ENCODE data around the gene AP2B1. TPM values are rescaled to one million over a fixed set of nuclear protein-coding genes. Genes with fewer than 3 reads are reported as not detected.
A peak's percentile ranks its signal among the peaks of the same experiment; 100 is the strongest.

Gene AP2B1
- total RNA-seq, 2 experiments from 2014 or later, result 157 to 161 TPM

DNA sequence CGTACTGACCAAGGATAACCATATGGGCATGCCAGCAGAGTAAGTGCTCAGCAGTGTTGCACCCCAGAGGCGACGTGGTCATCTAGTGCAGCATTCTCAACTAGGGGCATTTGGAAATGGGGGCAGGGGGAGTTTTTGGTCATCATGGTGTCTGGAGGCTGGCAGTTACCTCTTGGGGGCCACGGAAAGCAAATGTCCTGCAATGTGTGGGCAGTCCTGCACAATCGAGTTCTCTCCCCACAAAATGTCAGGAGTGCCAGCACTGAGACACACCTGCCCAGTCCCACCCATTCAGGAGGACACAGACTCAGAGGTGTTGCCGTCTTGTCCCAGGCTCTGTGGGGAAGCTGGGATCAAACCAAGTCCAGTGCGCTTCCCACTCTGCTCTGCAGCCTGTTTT lies 147.3 kb downstream of the AP2B1 start:
- ATAC-seq (no peak), DNase-seq (no peak)
- CTCF ChIA-PET, result interaction anchor here (5.3 kb wide), 2 partner anchors 13 to 29 kb away, joined by 28 to 29 read pairs; no protein-coding TSS in a partner anchor
- Mint-ChIP-seq H3K9me3 (no peaks in the 10 kb centered on the region), H3K4me3 (no peak overlapping the region), H3K4me1 (ENCODE audit: low read depth) (peaks cover 14% of the 10 kb centered on the region), H3K27ac (no peak overlapping the region), H3K36me3 (ENCODE audit: low read depth) (no peaks in the 10 kb centered on the region), H3K27me3 (no peaks in the 10 kb centered on the region)
- TF ChIP-seq, protein P1, sequence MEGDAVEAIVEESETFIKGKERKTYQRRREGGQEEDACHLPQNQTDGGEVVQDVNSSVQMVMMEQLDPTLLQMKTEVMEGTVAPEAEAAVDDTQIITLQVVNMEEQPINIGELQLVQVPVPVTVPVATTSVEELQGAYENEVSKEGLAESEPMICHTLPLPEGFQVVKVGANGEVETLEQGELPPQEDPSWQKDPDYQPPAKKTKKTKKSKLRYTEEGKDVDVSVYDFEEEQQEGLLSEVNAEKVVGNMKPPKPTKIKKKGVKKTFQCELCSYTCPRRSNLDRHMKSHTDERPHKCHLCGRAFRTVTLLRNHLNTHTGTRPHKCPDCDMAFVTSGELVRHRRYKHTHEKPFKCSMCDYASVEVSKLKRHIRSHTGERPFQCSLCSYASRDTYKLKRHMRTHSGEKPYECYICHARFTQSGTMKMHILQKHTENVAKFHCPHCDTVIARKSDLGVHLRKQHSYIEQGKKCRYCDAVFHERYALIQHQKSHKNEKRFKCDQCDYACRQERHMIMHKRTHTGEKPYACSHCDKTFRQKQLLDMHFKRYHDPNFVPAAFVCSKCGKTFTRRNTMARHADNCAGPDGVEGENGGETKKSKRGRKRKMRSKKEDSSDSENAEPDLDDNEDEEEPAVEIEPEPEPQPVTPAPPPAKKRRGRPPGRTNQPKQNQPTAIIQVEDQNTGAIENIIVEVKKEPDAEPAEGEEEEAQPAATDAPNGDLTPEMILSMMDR (IDR thresholded peaks at IDR 0.05), result no peak
- intact Hi-C loops (cut with micrococcal nuclease), result no loop called here
- POLR2A ChIA-PET, result interaction anchor here (1.0 to 1.4 kb wide), 3 partner anchors 13 to 29 kb away, joined by 3 to 4 read pairs (median 3); no protein-coding TSS in a partner anchor

DNA sequence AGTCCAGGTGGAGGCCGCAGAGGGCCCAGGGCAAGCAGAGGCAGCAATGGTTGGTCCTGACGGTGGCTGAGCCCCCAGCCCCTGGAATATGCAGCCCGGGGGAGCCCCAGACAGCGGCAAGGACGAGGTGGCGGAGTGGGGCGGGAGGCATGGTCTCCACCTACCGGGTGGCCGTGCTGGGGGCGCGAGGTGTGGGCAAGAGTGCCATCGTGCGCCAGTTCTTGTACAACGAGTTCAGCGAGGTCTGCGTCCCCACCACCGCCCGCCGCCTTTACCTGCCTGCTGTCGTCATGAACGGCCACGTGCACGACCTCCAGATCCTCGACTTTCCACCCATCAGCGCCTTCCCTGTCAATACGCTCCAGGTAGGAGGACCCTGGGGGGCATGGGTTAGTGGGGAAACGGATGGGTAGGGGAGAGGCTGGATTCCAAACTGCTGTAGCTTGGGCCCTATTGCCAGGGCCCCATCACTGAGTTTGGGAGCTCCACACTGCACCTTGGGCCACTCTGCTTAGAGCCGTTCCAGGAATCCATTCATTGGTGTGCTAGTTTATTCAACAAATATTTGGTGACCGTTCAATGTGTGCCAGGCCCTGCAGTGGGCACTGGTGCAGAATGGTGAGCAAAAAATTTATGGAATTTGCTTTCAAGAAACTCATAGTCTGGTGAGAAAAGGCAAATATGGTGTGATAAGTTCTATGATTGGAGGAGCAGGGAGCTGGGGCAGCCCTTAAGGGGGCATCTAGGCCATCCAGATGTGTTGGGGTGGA lies 148.1 kb downstream of the AP2B1 start:
- DNase-seq (no peak), ATAC-seq (no peak)
- CTCF ChIA-PET, result interaction anchor here (1.2 to 5.3 kb wide), 2 partner anchors 12 to 29 kb away, joined by 3 to 29 read pairs; no protein-coding TSS in a partner anchor
- H3K27ac Mint-ChIP-seq, result no peak overlapping the region
- intact Hi-C loops (cut with micrococcal nuclease), result no loop called here
- peaks cover 6% of the 10 kb centered on the region for H3K27me3 Mint-ChIP-seq
- TF ChIP-seq, protein P1 (IDR thresholded peaks at IDR 0.05), result no peak
- H3K4me1 Mint-ChIP-seq (ENCODE audit: low read depth), result peaks cover 12% of the 10 kb centered on the region
- H3K36me3 Mint-ChIP-seq (ENCODE audit: low read depth), result no peaks in the 10 kb centered on the region
- H3K4me3 Mint-ChIP-seq, result no peak overlapping the region
- POLR2A ChIA-PET, result interaction anchor here (1.0 to 1.4 kb wide), 3 partner anchors 12 to 123 kb away, joined by 3 read pairs; no protein-coding TSS in a partner anchor
- H3K9me3 Mint-ChIP-seq, result no peaks in the 10 kb centered on the region

DNA sequence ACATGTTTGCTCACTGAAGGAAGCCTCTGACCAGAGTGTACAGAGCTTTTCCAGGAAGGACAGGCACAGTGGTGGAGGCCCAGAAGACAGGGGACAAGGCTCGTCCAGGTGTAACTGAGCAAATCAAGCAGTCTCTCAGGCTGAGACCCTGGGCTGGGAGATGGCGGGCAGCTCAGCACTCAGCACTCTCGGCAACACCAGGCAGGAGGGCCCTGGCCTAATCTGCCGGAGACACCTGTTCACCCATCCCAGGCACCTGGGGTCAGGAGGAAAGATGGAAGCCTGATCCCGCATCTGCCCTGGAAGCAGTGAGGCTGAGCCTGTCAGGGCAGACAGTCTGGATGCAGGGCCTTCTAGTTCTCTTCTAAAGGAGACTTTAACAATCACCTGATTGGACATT lies 149.1 kb downstream of the AP2B1 start:
- no peaks in the 10 kb centered on the region for H3K36me3 Mint-ChIP-seq (ENCODE audit: low read depth)
- ATAC-seq, result no peak
- intact Hi-C loops (cut with micrococcal nuclease), result no loop called here
- peaks cover 6% of the 10 kb centered on the region for H3K4me1 Mint-ChIP-seq (ENCODE audit: low read depth)
- no peak overlapping the region for H3K27ac Mint-ChIP-seq
- H3K4me3 Mint-ChIP-seq, result no peak overlapping the region
- CTCF ChIA-PET, result interaction anchor here (1.2 to 5.3 kb wide), 2 partner anchors 11 to 28 kb away, joined by 3 to 29 read pairs; no protein-coding TSS in a partner anchor
- DNase-seq, result no peak
- peaks cover 12% of the 10 kb centered on the region for H3K27me3 Mint-ChIP-seq
- POLR2A ChIA-PET, result interaction anchor here (0.6 to 1.1 kb wide), 3 partner anchors 14 to 124 kb away, joined by 3 read pairs; no protein-coding TSS in a partner anchor
- no peaks in the 10 kb centered on the region for H3K9me3 Mint-ChIP-seq
- TF ChIP-seq, protein P1 (IDR thresholded peaks at IDR 0.05), result no peak

DNA sequence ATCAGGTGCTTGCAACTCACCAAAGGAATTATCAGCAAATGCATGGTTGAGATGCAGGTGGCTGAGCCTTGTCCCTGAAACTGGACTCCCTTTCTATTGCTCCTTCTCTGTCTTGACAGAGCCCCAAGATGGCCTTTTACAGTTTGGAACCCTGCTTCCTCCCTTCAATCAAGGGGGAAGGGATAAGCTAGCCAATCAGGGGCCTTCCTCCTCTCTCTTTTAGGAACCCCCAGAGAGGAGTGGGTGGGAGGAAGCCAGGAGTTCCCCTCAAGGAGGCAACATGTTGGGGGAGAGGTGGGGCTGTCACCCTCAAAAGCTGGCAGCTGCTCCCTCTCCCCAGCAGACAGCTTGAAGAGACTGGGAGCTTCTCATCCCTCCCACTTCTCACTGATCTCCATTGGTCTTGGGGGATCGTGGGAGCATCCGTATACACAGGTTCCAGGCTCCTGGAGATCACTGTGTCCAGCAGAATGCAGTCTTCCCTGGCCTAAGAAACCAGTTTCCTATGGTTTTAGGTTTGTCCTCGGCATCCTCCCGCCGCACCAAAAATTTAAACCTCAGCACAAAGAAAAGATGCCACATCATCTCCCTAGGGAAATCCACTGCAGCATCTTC lies 151.5 kb downstream of the AP2B1 start:
- POLR2A ChIA-PET, result no interaction called here
- H3K4me1 Mint-ChIP-seq (ENCODE audit: low read depth), result peaks cover 7% of the 10 kb centered on the region
- H3K36me3 Mint-ChIP-seq (ENCODE audit: low read depth), result no peaks in the 10 kb centered on the region
- H3K9me3 Mint-ChIP-seq, result no peaks in the 10 kb centered on the region
- TF ChIP-seq, protein P1 (IDR thresholded peaks at IDR 0.05), result no peak
- H3K27ac Mint-ChIP-seq, result no peak overlapping the region
- CTCF ChIA-PET, result interaction anchor here (0.7 to 2.4 kb wide), 3 partner anchors 10 to 125 kb away, joined by 3 to 15 read pairs (median 5); no protein-coding TSS in a partner anchor
- ATAC-seq, result peak; percentile 43
- H3K27me3 Mint-ChIP-seq, result peaks cover 25% of the 10 kb centered on the region
- no peak for DNase-seq
- intact Hi-C loops (cut with micrococcal nuclease), result no loop called here
- no peak overlapping the region for H3K4me3 Mint-ChIP-seq
